Skeletal muscle cell (primary cell): Measurements from ENCODE around the gene SPIN1.

Source experiments
- DNase-seq: peaks from one replicate; pipeline ENCODE4 v3.0.0-alpha.2; 2010; ENCODE audit warnings: low read depth
- H3K4me3 ChIP-seq: 2 replicates; pipeline ENCODE4 v1.5.1; 2011; ENCODE audit warnings: low read depth, mild to moderate bottlenecking, control low read depth, low read length, moderate library complexity

Gene SPIN1

DNA sequence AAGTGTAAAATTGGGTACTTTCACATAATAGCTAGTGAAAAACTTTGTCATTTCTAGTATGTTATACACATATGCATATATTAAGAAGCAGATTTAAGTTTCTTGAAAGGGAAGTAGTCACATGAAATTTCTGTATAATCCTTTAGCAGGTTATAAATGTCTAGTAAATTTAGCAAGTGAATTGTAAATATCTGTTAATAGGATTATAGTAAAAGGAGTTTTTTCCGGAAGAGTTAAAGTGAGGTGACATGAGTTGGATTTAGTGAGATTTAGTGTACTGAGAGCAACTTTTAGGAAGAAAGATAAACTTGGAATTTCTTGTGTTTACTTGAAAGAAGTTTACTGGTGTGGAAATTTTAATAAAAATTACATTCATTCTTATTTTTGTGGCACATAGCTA lies 38.4 kb downstream of the SPIN1 start:
- DNase-seq, result no peak
- no peak overlapping the region for H3K4me3 ChIP-seq

- no peak overlapping the region for H3K4me3 ChIP-seq
- no peak for DNase-seq
Observed at GRCh38 chr9:88429595-88430430, 41.6 kb downstream of the SPIN1 start.

DNA sequence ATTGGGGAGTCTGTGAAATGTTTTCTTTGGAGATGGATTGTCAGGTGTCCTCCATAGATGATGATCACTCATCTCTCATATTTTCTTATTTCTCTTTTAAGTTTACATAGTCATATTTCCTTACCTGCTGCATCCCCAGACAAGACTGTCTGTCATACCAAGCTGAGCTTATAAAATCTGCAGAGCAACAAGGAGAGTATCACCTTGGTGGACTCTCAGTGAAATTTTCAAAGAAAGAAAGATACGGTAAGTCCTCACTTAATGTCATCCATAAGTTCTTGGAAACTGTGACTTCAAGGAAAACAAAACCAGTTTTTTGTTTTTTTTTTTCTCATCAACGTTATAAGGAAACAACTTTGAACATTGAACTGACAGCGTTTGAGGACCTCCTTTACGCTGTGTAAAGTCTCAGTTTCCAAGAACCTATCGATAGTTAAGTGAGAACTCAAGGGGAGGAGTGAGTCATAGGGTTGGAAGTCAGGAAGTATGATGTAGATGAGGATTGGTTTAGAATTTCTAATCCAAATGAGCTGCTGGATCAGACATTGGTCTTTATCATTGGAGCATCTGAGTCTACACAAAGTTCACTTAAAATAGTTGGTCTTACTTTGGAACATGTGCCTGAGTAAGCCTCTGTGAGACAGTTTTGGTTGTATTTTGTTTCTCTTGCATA lies 45.5 kb downstream of the SPIN1 start:
- H3K4me3 ChIP-seq, result no peak overlapping the region
- no peak for DNase-seq

DNA sequence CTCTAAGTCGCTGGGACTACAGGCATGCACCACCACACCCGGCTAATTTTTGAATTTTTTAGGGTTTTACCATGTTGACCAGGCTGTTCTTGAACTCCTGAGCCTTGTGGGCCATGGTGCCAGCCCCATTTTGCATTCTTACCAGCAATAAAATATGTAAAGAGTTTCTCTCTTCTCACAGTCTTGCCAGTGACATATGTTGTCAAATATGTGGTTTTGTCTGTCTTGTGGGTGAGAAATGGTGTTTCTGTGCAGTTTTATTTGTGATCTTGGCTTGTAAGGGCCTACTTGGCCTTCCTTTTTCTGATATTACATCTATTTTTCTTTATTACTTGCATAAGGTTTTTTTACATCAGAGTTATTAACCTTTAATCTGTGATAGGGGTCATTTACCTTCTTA lies 47.1 kb downstream of the SPIN1 start:
- H3K4me3 ChIP-seq, result no peak overlapping the region
- no peak for DNase-seq

- no peak overlapping the region for H3K4me3 ChIP-seq
- no peak for DNase-seq
Observed at GRCh38 chr9:88436379-88436778, 48.1 kb downstream of the SPIN1 start.

DNA sequence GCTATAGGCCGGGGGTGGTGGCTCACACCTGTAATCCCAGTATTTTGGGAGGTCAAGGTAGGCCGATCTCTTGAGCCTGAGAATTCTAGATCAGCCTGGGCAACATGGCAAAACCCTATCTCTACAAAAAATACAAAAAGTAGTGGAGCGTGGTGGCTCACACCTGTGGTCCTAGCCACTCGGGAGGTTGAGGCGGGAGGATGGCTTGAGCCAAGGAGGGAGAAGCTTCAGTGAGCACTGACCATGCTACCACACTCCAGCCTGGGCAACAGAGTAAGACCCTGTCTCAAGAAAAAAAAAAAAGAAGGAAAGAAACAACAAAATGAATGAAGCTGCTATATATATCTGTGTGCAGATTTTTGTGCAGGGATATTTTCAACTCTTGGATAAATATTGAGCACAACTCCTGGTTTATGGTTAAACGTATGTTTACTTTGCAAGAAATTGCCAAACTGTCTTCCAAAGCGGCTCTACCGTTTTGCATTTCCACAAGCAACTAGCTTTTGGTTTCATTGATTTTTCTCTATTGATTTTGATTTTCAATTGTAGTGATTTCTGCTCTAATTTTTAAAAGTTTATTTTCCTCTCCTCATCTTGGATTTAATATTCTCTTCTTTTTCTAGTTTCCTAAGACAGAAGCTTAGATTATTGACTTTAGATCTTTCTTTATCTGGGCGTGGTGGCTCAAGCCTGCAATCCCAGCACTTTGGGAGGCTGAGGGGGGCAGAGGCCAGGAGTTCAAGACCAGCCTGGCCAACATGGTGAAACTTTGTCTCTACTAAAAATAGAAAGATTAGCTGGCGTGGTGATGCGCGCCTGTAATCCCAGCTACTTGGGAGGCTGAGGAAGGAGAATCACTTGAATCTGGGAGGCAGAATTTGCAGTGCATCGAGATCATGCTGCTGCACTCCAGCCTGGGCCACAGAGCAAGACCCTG lies 49.2 kb downstream of the SPIN1 start:
- DNase-seq, result no peak

GRCh38 chr9:88438811-88439210 lies 50.6 kb downstream of the SPIN1 start:
- no peak overlapping the region for H3K4me3 ChIP-seq
- DNase-seq, result no peak

More for the DNA sequence above, 49.2 kb downstream of the SPIN1 start:
- no peak overlapping the region for H3K4me3 ChIP-seq

DNA sequence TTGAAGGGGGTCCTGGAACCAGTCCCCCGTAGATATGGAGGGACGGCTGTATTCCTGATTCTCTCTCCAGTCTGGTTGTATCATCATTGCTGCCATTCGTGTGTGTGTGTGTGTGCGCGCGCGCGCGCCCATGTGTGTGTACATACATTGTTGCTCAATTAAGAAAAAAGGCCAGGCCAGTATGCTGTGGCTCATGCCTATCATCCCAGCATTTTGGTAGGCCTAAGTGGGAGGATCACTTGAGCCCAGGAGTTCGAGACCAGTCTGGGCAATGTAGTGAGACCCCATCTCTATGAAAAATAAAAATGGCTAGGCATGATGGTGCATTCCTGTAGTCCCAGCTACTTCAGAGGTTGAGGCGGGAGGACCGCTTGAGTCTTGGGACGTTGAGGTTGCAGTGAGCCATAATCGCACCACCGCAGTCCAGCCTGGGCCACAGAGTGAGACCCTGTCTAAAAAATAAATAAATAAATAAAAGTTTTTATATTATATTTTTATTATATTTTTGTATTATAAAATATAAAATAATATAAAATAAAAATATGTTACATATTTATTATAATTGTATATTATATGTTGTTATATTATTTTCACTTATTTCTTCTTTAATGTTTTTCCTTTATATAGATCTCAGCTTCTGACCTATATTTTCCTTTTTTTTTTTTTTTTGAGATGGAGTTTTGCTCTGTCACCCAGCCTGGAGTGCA lies 53.2 kb downstream of the SPIN1 start:
- DNase-seq, result no peak
- H3K4me3 ChIP-seq, result no peak overlapping the region

DNA sequence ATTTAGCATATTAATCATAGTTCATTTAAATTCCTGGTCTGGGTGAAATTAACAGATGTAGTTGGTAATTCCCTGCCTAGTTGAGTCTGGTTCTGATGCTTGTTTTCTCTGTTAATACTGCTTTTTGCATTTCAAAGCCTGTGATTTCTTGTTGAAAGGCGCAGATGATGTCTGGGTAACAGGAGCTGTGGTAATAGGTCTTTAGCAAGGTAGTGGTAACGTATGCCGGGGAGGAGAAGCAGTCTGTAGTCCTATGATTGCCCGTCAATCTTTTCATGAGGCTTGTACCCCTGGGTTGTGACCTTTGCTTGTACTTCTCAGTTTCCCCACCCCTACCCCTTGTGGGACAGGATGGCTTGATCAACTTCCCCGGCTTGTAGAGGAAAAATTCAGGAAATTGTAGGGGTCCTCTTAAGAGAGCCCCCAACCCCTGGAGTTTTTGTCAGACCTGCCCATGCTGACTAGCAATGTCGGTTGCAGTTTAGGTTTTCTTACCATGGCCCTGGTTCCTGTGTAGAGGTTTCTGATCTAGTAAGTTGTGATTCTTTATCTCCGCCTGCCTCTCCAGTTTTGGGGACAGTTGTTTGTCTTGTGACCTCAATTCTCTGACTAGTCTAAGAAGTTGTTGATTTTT lies 55.4 kb downstream of the SPIN1 start:
- H3K4me3 ChIP-seq, result no peak overlapping the region
- DNase-seq, result no peak

DNA sequence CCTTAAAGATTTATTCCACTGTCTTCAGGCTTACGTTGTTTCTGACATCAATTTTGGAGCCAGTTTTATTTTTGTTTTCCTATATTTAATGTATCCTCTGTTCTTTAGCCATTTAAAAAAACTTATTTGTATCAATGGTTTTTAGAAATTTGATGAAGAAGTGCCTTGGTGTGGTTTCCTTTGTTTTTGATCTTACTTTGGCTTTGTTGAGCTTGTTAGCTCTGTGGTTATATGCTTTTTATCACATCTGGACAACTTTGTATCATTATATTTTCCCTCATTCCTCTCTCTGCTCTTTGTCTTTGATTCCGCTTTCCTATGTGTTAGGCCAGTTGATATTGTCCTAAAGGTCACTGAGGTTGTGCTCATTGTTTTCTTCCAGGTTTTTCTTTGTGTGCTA lies 58.5 kb downstream of the SPIN1 start:
- no peak overlapping the region for H3K4me3 ChIP-seq
- no peak for DNase-seq

DNA sequence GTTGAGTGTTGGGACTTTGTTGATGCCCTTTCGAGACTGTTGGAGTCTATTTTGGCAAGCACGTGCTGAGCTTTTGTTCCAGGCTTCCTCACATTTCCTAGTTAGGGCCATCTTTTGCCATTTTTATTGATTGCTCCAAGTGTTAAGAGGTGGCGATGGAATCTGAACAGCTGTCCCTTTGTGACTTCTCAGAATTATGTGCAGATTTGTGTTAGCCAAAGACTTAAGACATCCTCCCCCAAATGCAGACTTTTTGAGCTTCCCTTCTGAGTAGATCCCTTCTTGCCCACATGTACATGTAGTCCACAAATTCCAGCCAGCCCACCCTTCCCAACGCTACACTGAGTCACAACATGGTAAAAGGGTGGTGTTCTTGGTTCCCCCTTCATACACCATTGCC lies 59.2 kb downstream of the SPIN1 start:
- no peak for DNase-seq
- no peak overlapping the region for H3K4me3 ChIP-seq

DNA sequence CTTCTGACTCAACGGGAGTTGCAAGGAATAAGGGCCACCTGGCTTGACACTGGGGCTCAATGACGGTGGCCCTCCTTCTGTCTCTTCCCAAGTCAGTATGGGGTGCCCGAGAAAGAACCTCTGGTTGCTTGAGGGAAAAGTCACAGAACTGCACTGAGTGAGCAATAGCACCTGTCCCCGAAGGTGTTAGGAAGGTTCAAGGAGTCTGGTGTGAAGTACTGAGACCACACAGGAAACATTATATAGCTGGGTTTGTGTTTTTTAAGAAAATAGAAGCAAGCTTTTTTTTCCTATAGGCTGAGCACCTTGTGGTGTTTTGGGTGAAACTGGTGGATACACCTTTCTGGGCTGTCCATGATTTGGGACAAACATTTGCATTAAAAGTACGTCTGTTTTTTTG lies 62.9 kb downstream of the SPIN1 start:
- H3K4me3 ChIP-seq, result no peak overlapping the region
- no peak for DNase-seq

GRCh38 chr9:88458716-88459465 lies 70.6 kb downstream of the SPIN1 start:
- peak; percentile 75 for DNase-seq
- H3K4me3 ChIP-seq, result no peak overlapping the region

- H3K4me3 ChIP-seq, result no peak overlapping the region
- DNase-seq, result no peak
Observed at GRCh38 chr9:88460587-88461332, 72.5 kb downstream of the SPIN1 start.

GRCh38 chr9:88462191-88462590 lies 73.9 kb downstream of the SPIN1 start:
- no peak for DNase-seq
- no peak overlapping the region for H3K4me3 ChIP-seq

- no peak for DNase-seq
- no peak overlapping the region for H3K4me3 ChIP-seq
Observed at GRCh38 chr9:88464851-88465250, 76.6 kb downstream of the SPIN1 start.

- no peak overlapping the region for H3K4me3 ChIP-seq
- no peak for DNase-seq
Observed at GRCh38 chr9:88468226-88468625, 80.0 kb downstream of the SPIN1 start.
